Activated CD4-positive, alpha-beta T cell treated with anti-CD3 and anti-CD28 coated beads, Interleukin-2, amount 50 U/mL, for 24 hours (primary cell): ENCODE results near the gene SPECC1L.
"Not testable (repeated sequence)": the region's sequence is repeated elsewhere in the genome, so short reads cannot be mapped to it uniquely, and the experiment has no call there.

Source experiments
- DNase-seq, 2 donors: peaks; one replicate each; pipeline ENCODE4 v3.0.0-alpha.2; 2020; ENCODE audit warnings: low read depth in 1 of 2, low spot score in 1 of 2

SPECC1L gene

DNA sequence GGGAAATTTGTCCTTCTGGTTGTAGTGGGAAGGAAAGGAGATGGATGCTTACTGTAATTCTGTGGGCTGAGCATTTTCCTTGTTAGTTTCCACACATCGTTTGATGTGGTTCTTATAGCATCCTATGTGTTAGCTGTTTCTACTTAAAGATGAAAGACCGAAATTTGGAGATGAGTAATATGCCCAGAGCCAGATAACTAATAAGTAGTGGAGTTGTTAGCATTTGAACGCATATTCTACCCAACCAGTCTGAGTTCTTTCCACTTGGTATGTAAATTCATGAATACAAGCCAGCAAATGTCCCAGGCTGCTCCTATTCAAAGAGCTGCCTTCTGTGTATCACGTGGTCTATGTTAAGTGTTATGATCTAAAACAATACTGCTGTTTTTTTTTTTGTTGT lies 14.6 kb downstream of the SPECC1L start:
- DNase-seq = peak in 1 of 2 donors; percentile 27

DNA sequence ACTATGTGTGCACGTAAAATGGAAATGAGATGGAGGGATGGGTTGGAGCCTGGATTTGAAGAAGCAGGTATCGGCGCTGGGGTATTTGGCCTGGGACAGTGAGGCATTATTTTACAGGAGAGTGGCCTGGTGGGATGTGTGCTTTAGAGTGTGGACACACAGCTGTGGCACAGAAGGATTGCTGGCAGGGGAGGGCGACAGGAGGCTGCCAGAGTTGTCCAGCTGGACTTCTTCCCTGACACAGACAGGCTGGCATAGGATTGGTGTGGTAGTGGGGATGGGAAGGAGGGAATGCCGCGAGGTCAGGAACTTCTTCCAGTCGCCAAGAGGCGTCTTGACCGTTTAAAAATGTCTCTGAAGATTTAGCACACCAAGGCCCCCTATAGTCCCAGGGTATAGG lies 16.6 kb downstream of the SPECC1L start:
- DNase-seq = not testable (repeated sequence)

DNA sequence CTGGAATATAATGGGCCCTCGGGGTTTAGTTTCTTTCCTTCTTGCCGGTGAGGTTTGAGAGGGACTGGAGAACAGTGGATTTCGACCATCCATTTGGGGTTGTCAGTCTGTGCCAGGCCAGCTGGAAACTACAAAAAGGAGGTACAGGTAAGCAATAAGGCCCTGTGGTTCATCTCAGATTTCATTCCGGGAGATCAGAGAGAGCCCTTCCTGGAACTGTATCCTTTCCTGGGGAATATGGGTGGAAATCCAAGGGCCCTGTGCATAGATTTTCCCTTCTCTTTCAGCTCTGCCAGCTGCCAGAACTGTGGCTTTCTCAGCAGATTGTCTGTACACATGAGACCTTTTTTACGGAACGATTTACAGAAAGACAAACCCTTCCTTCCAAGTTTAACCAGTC lies 17.2 kb downstream of the SPECC1L start:
- DNase-seq = not testable (repeated sequence)

DNA sequence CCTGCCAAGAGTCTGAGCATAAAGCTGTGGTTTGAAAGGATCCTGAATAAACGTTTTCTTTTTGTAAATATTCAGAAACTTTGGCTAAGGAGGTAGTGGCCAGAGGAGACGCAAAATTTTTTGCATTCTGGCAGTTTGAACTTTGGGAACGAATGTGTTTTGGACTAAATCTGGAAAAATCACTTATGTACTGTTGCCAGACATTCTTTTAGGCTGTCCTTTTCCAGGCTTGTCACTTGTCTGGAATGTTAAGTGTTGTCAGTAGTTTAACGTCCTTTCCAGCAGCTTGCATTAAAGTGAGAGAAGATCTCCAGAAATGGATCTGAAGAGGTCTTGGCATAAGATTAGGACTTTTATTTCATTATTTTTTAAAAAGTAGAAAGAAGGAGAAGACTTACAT lies 18.5 kb downstream of the SPECC1L start:
- no peak for DNase-seq

DNA sequence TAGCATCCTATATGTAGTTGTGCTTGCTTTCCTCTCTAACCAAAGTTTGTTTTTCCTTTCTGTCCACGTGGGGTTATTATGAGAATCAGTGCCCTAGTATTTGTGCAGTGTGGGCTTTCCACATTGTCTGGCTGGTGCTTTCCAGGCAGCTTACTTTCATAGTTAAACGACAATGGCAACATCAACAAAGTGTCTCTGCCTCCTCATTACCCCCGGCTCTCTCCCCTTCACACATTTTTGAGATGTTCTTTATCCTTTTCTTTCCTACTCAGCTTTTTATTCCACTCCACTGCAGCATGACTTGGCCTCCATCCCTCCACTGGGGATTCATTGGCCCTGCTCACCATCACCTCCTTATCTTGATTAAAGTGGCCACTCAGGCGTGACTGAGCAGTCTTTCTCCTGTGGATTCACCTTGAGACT lies 19.1 kb downstream of the SPECC1L start:
- no peak for DNase-seq

DNA sequence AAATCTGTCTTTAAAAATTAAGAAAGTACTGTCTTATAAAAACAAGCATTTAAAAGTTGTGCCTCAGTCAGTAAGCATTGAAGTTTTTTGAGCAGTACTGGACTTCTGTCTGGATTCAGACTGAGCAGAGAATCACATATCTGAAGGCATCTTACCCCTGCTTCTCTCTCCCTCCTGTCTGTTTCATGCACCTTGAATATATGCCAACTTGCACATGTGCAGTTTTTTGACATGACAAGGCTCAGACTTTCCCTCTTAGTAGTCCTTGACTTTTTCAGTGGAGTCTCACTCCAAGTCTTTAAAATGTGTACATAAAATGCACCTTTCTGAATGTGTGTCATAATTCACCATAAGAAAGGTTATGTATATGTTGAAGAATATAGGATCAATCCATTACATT lies 19.8 kb downstream of the SPECC1L start:
- DNase-seq = no peak

DNA sequence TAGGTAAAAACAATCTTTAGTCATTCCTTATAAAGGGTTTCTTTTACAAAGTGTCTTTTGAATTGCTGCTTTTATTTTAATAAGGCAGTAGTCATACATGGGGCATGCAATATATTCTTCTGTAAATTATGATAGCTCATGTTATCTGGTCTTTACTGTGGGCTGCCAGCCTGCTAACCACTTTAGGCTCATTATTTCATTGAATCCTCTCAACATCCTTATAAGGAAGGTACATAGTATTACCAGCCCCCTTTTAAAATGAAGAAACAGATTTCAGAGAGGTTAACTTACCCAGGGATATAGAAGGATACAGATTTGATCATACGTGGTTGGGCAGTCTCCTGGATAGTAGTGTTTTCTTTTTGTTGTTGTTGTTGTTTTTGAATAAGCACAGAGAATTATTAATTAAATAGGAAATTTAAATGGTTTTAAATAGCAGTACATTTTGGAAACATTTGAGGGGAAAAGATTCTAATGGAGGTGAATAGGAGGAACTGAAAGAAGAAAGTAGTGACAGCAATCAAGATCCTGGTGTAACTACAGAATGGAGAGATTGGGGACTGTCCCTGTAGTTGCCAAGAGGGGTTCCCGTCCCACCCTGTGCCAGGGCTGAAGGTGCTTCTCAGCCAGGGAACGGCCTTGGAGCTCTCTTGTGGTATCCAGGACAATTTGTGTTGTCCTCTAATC lies 21.0 kb downstream of the SPECC1L start:
- no peak for DNase-seq

DNA sequence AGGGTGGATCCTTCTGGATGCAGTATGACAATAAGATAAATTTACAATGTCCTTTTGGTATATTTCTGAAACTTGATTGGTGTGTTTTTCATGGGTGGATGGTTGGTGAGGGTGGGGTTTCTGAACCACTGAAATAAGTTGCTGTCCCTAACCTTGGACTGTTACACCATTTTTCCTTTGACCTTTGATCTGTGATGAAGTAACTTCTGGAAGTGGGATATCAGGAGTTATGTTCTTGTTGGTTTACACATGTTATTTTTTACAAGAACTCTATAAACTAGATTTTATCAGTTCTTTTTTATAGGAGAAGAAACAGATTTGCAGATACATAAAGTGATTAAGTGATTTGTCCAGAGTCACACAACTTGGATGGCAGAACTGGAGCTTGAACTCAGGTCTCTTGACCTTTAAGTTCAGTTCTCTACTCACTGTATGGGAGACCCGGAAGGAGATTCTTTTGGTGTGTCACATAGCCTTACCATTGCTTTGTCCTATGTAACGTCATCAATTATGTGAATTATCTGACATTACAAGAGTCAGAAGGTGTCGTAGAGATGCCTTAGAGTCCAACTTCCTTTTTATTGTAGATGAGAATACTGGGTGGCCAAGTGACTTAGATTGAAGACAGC lies 21.7 kb downstream of the SPECC1L start:
- DNase-seq = not testable (repeated sequence)

DNA sequence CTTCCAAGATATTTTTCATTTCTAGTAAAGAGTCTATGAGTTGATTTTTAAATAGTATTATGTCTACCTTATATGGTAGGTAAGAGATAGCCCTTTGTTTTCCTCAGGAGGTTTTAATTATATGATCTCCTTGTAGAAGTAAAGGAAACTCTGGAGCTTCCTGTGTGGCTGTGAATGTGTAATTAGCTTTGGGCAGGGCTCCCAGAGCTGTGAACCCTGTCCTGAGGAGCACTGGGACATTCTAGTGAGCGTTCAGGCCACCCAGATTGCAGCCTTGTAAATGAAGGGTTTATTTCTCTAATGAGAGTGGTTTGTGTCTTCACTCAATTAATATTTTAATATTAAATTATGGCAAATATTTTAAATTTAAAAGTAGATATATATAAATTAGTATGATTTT lies 24.3 kb downstream of the SPECC1L start:
- not testable (repeated sequence) for DNase-seq

DNA sequence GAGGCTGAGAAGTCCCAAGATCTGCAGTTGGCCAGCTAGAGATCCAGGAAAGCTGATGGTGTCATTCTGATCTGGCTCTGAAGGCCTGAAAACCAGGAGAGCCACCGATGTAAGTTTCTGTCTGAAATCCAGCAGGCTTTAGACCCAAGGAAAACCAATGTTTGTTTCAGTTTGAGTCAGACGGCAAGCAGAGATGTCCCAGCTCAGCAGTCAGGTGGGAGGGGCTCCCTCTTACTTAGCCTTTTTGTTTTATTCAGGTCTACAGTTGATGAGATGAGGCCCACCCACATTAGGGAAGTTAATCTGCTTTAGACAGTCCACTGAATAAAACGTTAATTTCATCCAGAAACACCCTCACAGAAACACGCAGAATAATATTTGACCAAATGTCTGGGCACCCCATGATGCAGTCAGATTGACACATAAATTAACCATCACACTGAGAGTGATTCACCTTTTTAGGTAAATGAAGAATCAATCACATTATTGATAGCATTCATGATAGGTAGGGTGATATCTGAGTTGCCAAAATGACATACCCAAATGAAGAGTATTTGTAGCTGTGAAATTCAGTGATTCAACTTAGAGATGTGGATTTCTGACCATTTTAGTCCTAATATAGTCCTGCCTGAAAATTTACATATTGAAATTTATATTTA lies 28.0 kb downstream of the SPECC1L start:
- not testable (repeated sequence) for DNase-seq

DNA sequence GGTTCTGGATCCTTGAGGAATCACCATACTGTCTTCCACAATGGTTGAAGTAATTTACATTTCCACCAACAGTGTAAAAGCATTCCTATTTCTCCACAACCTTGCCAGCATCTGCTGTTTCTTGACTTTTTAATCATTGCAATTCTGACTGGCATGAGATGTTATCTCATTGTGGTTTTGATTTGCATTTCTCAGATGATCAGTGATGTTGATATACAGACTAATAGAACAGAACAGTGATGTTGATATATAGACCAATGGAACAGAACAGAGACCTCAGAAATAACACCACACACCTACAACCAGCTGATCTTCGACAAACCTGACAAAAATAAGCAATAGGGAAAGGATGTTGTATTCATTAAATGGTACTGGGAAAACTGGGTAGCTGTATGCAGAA lies 29.9 kb downstream of the SPECC1L start:
- not testable (repeated sequence) for DNase-seq

DNA sequence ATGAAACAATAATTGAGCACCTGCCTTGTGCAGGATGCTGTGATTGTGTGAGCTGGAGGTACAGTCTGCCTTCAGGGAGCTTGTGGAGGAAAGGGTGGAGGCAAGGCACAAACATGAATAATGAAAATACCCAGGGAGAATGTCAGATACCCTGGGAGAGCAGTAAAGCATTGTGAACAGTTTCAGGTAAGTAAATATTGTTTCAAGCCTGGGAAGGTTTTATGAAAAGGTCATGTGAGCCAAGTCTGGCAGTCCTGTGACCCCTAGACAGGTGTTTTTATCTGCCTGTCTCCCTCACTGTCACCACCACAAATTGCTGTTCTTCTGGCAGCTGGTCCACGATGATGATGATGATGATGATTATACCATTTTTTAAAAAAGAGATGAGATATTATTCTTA lies 32.0 kb downstream of the SPECC1L start:
- DNase-seq = no peak

DNA sequence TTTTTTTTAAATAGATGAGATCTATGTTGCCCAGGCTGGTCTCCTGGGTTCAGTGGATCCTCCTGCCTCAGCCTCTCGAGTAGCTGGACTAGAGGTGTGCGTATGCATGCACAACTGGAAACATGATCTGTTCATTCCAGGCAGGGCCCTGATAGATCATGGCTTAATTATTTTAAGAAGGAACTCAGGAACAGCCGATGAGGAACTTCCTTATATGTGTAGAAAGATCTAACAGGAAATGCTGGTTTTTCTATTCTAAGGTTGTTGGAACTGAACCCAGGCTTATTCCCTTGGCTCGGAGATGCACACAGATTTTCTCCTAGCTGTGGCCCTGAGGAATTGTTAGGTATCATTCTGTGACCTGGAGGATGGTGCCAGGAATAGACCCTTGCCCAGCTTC lies 32.4 kb downstream of the SPECC1L start:
- DNase-seq = no peak

DNA sequence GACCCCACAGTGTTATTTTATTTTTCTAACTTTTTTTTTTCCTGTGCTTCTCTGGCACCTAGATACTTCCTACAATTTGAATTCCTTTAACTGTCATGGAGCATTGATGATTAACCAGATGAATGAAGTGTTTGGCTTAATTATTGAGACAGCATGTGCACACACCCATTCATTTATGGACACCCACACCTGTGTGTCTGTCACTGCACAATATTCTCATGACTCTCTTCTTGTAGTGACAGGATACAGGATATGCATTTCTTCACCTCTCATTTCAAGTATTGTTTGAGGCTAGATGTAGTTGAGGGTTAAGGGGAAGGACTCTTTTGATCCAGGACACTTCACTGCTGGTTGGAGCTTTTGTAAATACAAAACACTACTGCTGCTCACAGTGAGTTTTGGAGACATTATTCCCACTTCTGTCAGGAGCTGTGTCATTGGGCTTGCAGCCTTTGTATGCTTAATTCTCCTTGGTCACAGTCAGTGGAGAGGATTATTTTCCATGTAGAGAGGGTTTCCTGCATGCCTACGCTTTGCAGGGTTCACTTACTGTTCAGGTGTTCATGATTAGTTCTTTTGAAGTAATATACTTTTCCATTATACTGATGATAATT lies 33.5 kb downstream of the SPECC1L start:
- no peak for DNase-seq

DNA sequence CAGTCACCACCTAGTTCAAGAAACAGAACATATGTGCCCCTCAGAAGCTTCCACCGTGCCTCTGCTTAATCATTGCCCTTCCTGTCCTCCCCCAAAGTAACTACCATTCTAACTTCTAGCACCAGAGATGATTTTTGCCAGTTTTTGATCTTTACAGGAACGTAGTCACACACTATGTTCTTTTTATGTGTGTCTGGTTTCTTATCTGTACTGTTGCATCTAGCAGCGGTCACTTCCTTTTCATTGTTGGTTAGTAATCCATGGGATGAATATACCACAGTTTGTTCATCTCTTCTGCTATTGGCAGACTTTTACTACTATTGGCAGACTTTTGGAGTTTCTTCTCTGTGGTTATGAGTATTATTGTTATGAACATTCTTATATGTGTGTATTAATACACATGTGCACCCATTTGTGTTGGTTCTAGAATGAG lies 34.6 kb downstream of the SPECC1L start:
- DNase-seq = no peak

DNA sequence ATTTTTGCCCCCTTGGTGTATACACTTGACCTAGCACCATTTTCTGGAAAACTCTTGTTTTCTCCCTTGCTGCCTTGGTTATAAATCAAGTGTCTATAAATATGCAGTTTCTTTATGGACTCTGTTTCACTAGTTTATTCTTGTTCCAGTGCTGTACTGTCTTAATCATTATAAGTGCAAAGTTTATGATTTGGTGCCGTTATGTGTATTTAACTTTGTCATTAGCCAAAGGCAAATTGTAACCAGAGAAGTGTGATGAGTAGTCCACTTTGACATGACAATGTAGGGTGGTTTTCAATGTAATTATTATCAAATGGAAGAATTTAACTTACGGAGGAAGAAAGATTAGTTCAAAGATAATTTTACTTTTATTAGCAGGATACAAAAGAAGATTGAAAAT lies 40.3 kb downstream of the SPECC1L start:
- no peak for DNase-seq

DNA sequence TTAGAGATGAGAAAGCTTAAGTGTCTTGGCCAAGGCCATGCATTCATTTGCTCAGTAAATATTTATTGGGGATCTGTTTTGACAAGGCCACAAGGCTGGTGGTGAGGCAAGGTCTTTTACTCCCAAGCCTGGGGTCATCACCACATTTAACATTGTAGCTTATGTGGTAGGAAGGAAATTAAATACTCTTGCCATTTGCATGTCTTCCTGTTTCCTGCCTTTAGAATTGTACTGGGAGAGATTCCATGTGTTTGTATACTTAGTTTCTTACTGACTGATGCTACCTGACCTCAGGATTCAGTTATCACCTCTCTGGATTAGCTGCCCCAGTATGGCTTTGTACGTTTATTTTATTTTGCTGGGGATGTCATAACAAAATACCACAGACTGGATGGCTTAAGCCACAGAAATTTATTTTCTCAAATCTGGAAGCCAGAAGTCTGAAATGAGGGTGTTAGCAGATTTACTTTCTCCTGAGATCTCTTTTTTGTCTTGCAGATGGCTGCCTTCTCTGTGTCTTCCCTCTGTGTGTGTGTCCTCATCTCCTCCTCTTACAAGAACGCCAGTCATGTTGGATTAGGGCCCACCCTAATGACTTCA lies 44.8 kb downstream of the SPECC1L start:
- no peak for DNase-seq

DNA sequence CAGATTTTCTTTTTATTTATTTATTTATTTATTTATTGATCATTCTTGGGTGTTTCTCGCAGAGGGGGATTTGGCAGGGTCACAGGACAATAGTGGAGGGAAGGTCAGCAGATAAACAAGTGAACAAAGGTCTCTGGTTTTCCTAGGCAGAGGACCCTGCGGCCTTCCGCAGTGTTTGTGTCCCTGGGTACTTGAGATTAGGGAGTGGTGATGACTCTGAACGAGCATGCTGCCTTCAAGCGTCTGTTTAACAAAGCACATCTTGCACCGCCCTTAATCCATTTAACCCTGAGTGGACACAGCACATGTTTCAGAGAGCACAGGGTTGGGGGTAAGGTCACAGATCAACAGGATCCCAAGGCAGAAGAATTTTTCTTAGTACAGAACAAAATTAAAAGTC lies 45.6 kb downstream of the SPECC1L start:
- DNase-seq = not testable (repeated sequence)

DNA sequence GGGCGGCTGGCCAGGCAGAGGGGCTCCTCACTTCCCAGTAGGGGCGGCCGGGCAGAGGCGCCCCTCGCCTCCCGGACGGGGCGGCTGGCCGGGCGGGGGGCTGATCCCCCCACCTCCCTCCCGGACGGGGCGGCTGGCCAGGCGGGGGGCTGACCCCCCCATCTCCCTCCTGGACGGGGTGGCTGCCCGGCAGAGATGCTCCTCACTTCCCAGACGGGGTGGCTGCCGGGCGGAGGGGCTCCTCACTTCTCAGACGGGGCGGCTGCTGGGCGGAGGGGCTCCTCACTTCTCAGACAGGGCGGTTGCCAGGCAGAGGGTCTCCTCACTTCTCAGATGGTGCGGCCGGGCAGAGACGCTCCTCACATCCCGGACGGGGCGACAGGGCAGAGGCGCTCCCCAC lies 46.9 kb downstream of the SPECC1L start:
- not testable (repeated sequence) for DNase-seq

DNA sequence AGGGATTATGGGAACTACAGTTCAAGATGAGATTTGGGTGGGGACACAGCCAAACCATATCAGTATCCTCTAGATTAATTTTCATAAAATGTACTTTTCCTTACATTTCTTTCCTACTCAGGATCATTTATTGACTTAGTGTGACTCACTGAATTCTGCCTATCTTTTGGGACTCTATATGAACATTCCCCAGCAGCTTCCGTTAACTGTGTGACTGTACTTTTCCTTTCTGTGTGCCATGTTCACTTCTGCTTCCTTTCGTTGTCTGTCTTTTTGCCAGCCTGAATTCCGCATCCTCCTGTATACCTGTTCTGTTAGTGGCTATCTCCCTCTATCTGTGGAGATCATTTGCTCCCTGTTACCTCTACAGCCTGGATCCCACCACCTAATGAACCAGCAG lies 48.8 kb downstream of the SPECC1L start:
- no peak for DNase-seq

DNA sequence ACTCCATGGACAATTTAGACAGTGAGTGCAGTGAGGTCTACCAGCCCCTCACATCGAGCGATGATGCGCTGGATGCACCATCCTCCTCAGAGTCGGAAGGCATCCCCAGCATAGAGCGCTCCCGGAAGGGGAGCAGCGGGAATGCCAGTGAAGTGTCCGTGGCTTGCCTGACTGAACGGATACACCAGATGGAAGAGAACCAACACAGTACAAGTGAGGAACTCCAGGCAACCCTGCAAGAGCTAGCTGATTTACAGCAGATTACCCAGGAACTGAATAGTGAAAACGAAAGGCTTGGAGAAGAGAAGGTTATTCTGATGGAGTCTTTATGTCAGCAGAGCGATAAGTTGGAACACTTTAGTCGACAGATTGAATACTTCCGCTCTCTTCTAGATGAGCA lies 51.4 kb downstream of the SPECC1L start:
- no peak for DNase-seq

DNA sequence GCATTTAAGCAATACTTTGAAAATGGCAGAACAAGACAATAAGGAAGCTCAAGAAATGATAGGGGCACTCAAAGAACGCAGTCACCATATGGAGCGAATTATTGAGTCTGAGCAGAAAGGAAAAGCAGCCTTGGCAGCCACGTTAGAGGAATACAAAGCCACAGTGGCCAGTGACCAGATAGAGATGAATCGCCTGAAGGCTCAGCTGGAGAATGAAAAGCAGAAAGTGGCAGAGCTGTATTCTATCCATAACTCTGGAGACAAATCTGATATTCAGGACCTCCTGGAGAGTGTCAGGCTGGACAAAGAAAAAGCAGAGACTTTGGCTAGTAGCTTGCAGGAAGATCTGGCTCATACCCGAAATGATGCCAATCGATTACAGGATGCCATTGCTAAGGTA lies 51.9 kb downstream of the SPECC1L start:
- DNase-seq = no peak
